H1 (cell line): Measurements from ENCODE around the gene CDK2.

Experiments
- BRCA1 ChIP-seq: IDR thresholded peaks from 2 replicates; pipeline ENCODE4 v1.6.1; 2012; ENCODE audit warnings: low read depth, low read length, improper control_type of control experiment
- CREB1 ChIP-seq: IDR thresholded peaks from 2 replicates; pipeline ENCODE4 v1.6.1; 2012; ENCODE audit warnings: inconsistent platforms
- CTCF ChIP-seq, 3 experiments: IDR thresholded peaks; 1 replicate in 2 of 3; 2 replicates in 1 of 3; pipeline versions ENCODE4 v1.5.1 to v1.6.1; 2011; ENCODE audit warnings: low read length in 3 of 3, mild to moderate bottlenecking in 3 of 3, inconsistent platforms in 2 of 3, low read depth in 1 of 3, moderate library complexity in 1 of 3; ENCODE audit not compliant: insufficient read depth in 1 of 3; ENCODE audit errors: control extremely low read depth in 1 of 3
- EZH2 ChIP-seq: fragments of 200-600 bp; sonication (generic); IDR thresholded peaks from 2 replicates; pipeline ENCODE4 v1.7.1; 2012; ENCODE audit warnings: low read depth, mild to moderate bottlenecking, moderate library complexity, low read length, inconsistent platforms; ENCODE audit not compliant: severe bottlenecking
- MAFK ChIP-seq: IDR thresholded peaks from 2 replicates; pipeline ENCODE4 v1.6.1; 2012; ENCODE audit warnings: low read depth, mild to moderate bottlenecking, improper control_type of control experiment, low read length
- POLR2A ChIP-seq, 2 experiments: IDR thresholded peaks; 1 replicate in 1 of 2; 2 replicates in 1 of 2; pipeline ENCODE4 v1.6.1; 2011; ENCODE audit warnings: low read depth in 2 of 2, low read length in 2 of 2, mild to moderate bottlenecking in 2 of 2; ENCODE audit errors: control extremely low read depth in 1 of 2
- POLR2AphosphoS5 ChIP-seq: IDR thresholded peaks from 2 replicates; pipeline ENCODE4 v1.6.1; 2011; ENCODE audit warnings: low read depth, low read length
- RAD21 ChIP-seq, 2 experiments: IDR thresholded peaks in 1 of 2; conservative IDR thresholded peaks in 1 of 2; 2 replicates each; pipeline ENCODE4 v1.6.1; 2011; ENCODE audit warnings: low read depth in 2 of 2, low read length in 2 of 2, improper control_type of control experiment in 1 of 2, inconsistent platforms in 1 of 2, mild to moderate bottlenecking in 1 of 2, moderate library complexity in 1 of 2
- RFX5 ChIP-seq: IDR thresholded peaks from 2 replicates; pipeline ENCODE4 v1.6.1; 2011; ENCODE audit warnings: low read depth, low read length, improper control_type of control experiment, borderline replicate concordance
- YY1 ChIP-seq: IDR thresholded peaks from 2 replicates; pipeline ENCODE4 v1.6.1; 2011; ENCODE audit warnings: low read depth, mild to moderate bottlenecking, low read length
- TF ChIP-seq, protein P1 (sequence below): IDR thresholded peaks from 2 replicates; pipeline ENCODE4 v1.6.1; 2012; ENCODE audit warnings: low read length, inconsistent platforms

DNA sequence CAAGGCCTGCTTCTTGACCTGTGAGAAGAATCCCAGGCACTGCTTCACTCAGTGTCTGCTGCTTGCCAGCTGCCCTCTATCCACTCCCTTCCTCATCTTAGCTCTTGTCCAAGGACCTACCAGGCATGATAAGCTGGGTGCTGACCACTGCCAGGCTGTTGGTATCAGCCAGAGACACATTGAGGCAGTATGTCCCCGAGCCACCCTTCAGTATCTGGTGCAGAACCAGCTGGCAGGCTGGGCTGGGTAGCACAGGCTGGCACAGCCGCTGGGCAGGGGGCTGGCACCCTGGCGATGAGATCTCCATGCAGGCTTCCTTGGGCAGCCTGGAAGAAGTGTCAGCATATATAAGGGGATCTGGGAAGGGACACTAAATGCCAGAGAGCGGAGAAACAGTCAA is 11.3 kb upstream of the CDK2 start:
- TF ChIP-seq CTCF (IDR thresholded peaks at IDR 0.05; ENCODE audit: control extremely low read depth in 1 of 3, insufficient read depth in 1 of 3, low read depth in 1 of 3, low read length in 3 of 3) (no peak), POLR2A (IDR thresholded peaks at IDR 0.05; ENCODE audit: control extremely low read depth in 1 of 2, low read depth in 2 of 2, low read length in 2 of 2) (no peak), EZH2 (no peak), RFX5 (no peak), YY1 (no peak), MAFK (no peak), BRCA1 (no peak), RAD21 (IDR thresholded peaks at IDR 0.05 in 1 of 2, conservative IDR thresholded peaks at IDR 0.05 in 1 of 2; ENCODE audit: low read depth in 2 of 2, low read length in 2 of 2) (no peak), POLR2AphosphoS5 (no peak), CREB1 (no peak)
- TF ChIP-seq, protein P1, sequence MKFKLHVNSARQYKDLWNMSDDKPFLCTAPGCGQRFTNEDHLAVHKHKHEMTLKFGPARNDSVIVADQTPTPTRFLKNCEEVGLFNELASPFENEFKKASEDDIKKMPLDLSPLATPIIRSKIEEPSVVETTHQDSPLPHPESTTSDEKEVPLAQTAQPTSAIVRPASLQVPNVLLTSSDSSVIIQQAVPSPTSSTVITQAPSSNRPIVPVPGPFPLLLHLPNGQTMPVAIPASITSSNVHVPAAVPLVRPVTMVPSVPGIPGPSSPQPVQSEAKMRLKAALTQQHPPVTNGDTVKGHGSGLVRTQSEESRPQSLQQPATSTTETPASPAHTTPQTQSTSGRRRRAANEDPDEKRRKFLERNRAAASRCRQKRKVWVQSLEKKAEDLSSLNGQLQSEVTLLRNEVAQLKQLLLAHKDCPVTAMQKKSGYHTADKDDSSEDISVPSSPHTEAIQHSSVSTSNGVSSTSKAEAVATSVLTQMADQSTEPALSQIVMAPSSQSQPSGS, result no peak
